22Rv1 (cell line): Measurements from ENCODE around the gene DSTYK.

Experiments used
- CTCF ChIP-seq: fragments of 450-650 bp; IDR thresholded peaks from 2 replicates; pipeline ENCODE4 v1.5.1; 2017; ENCODE audit warnings: mild to moderate bottlenecking
- ZFX ChIP-seq: fragments of 450-650 bp; IDR thresholded peaks from 2 replicates; pipeline ENCODE4 v1.6.1; 2017; ENCODE audit warnings: antibody characterized with exemption, borderline replicate concordance

GRCh38 chr1:205241366-205242030, 30.0 kb upstream of the DSTYK start:
- TF ChIP-seq CTCF (no peak), ZFX (no peak)
